HepG2 (cell line): Measurements from ENCODE around the gene RREB1. TPM values are rescaled to one million over a fixed set of nuclear protein-coding genes. Genes with fewer than 3 reads are reported as not detected.

Source experiments
- AHDC1 ChIP-seq: sonication (generic); formaldehyde crosslinking; IDR thresholded peaks from 2 replicates; pipeline ENCODE4 v1.5.1; 2020; ENCODE audit warnings: mild to moderate bottlenecking, missing genetic modification reagents, borderline replicate concordance
- ATF3 ChIP-seq: sonication (generic); formaldehyde crosslinking; IDR thresholded peaks from 2 replicates; pipeline ENCODE4 v1.4.0; 2020; ENCODE audit warnings: missing genetic modification reagents
- ATF4 ChIP-seq, 2 experiments: fragments of 450-650 bp in 1 of 2; sonication (generic) in 1 of 2; formaldehyde crosslinking; IDR thresholded peaks; 2 replicates each; pipeline versions ENCODE4 v1.5.0 to v1.8.0; 2020 to 2022; ENCODE audit warnings: mild to moderate bottlenecking in 1 of 2, missing genetic modification reagents in 1 of 2
- ELF1 ChIP-seq: sonication (generic); formaldehyde crosslinking; IDR thresholded peaks from 2 replicates; pipeline ENCODE4 v1.4.0; 2020; ENCODE audit warnings: missing genetic modification reagents
- FOSL2 ChIP-seq: sonication (generic); formaldehyde crosslinking; IDR thresholded peaks from 2 replicates; pipeline ENCODE4 v1.4.0; 2020; ENCODE audit warnings: missing genetic modification reagents
- MED1 ChIP-seq: sonication (generic); formaldehyde crosslinking; IDR thresholded peaks from 2 replicates; pipeline ENCODE4 v1.4.0; 2020; ENCODE audit warnings: missing genetic modification reagents
- PAXIP1 ChIP-seq: sonication (generic); formaldehyde crosslinking; conservative IDR thresholded peaks from 2 replicates; pipeline ENCODE4 v1.4.0; 2020; ENCODE audit warnings: mild to moderate bottlenecking, missing genetic modification reagents, moderate library complexity
- RARA ChIP-seq: IDR thresholded peaks from 2 replicates; pipeline ENCODE4 v1.6.1; 2016; ENCODE audit warnings: missing genetic modification reagents, missing compliant biosample characterization
- RCOR2 ChIP-seq: IDR thresholded peaks from 2 replicates; pipeline ENCODE4 v1.6.1; 2016; ENCODE audit warnings: missing biosample characterization, missing genetic modification reagents
- RFX3 ChIP-seq: IDR thresholded peaks from 2 replicates; pipeline ENCODE4 v1.6.1; 2016; ENCODE audit warnings: missing biosample characterization, missing genetic modification reagents
- ZNF317 ChIP-seq: sonication (generic); formaldehyde crosslinking; IDR thresholded peaks from 2 replicates; pipeline ENCODE4 v1.5.0; 2020; ENCODE audit warnings: mild to moderate bottlenecking, missing genetic modification reagents
- ZNF331 ChIP-seq: sonication (generic); formaldehyde crosslinking; IDR thresholded peaks from 2 replicates; pipeline ENCODE4 v1.4.0; 2020; ENCODE audit warnings: missing genetic modification reagents
- ZNF557 ChIP-seq: sonication (generic); formaldehyde crosslinking; IDR thresholded peaks from 2 replicates; pipeline ENCODE4 v1.4.0; 2020; ENCODE audit warnings: missing genetic modification reagents
- ZNF614 ChIP-seq: IDR thresholded peaks from 2 replicates; pipeline ENCODE4 v1.6.1; 2018; ENCODE audit warnings: missing biosample characterization, missing genetic modification reagents, inconsistent platforms, borderline replicate concordance
- polyA plus RNA-seq, 8 experiments: library from polyadenylated mRNA; depleted of rRNA in 3 of 8; stranded (reverse) in 7 of 8; unstranded in 1 of 8; fragments of >200 nt; fragmentation: Illumina TruSeq in 4 of 8; extraction: Trizol in 4 of 8; gene quantifications; 2 replicates each; pipeline versions ENCODE4 v1.2.1 to v1.2.3, GENCODE V29; 2011 to 2016; ENCODE audit warnings: low read depth in 4 of 8, missing spikeins in 1 of 8, mixed read lengths in 1 of 8; ENCODE audit not compliant: insufficient read depth in 1 of 8
- total RNA-seq, 5 experiments: library from RNA; depleted of rRNA; stranded (reverse); fragments of >200 nt; fragmentation: Illumina TruSeq; extraction: Trizol; gene quantifications; 2 replicates each; pipeline ENCODE4 v1.2.3, GENCODE V29; 2016; ENCODE audit warnings: low read depth in 1 of 5
- TF ChIP-seq, protein P1 (sequence below): sonication (generic); formaldehyde crosslinking; IDR thresholded peaks from 2 replicates; pipeline ENCODE4 v1.5.1; 2020; ENCODE audit warnings: missing genetic modification reagents, mild to moderate bottlenecking, borderline replicate concordance

The RREB1 gene
- total and polyA plus RNA-seq, 2 of the 13 experiments (the other 11 are each of a cell fraction or from before 2014, with no cell fraction given) = 6.1 to 23.2 TPM

GRCh38 chr6:7058250-7058923 is 49.4 kb upstream of the RREB1 start (continued):
- TF ChIP-seq, protein P1, sequence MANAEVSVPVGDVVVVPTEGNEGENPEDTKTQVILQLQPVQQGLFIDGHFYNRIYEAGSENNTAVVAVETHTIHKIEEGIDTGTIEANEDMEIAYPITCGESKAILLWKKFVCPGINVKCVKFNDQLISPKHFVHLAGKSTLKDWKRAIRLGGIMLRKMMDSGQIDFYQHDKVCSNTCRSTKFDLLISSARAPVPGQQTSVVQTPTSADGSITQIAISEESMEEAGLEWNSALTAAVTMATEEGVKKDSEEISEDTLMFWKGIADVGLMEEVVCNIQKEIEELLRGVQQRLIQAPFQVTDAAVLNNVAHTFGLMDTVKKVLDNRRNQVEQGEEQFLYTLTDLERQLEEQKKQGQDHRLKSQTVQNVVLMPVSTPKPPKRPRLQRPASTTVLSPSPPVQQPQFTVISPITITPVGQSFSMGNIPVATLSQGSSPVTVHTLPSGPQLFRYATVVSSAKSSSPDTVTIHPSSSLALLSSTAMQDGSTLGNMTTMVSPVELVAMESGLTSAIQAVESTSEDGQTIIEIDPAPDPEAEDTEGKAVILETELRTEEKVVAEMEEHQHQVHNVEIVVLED = 0 out of 2 replicates have a peak, but pooled peaks have one; percentile 25
- peak; percentile 89 for TF ChIP-seq FOSL2
- peak; percentile 22; the same call in 1 of the 2 replicates for TF ChIP-seq RARA (CRISPR knock-in tag)
- no peak for TF ChIP-seq RFX3 (CRISPR knock-in tag)
- TF ChIP-seq ZNF614 (CRISPR knock-in tag) = peak; percentile 35; the same call in 1 of the 2 replicates
- peak; percentile 59; the same call in 1 of the 2 replicates for TF ChIP-seq MED1
- peak; percentile 85 for TF ChIP-seq ZNF557
- TF ChIP-seq ELF1 (CRISPR knock-in tag) = peak; percentile 79
- peak; percentile 86 to 98 for TF ChIP-seq ATF4 (CRISPR knock-in tag; IDR thresholded peaks at IDR 0.05)
- peak; percentile 39; the same call in 1 of the 2 replicates for TF ChIP-seq PAXIP1 (CRISPR knock-in tag)
- peak; percentile 94 for TF ChIP-seq ATF3 (CRISPR knock-in tag)
- peak; percentile 57; the same call in 1 of the 2 replicates for TF ChIP-seq ZNF317
- peak; percentile 50; the same call in 1 of the 2 replicates for TF ChIP-seq RCOR2 (CRISPR knock-in tag)
- peak; percentile 32; the same call in 1 of the 2 replicates for TF ChIP-seq ZNF331 (CRISPR knock-in tag)
- TF ChIP-seq AHDC1 (CRISPR knock-in tag) = peak; percentile 76; the same call in 1 of the 2 replicates
